Activated CD8-positive, alpha-beta memory T cell treated with anti-CD3 and anti-CD28 coated beads, Interleukin-2, amount 50 U/mL, for 4 hours (primary cell): ENCODE data around the gene RBM44.
"Not testable (repeated sequence)": the region's sequence is repeated elsewhere in the genome, so short reads cannot be mapped to it uniquely, and the experiment has no call there.

Source experiments
- DNase-seq: peaks from one replicate; pipeline ENCODE4 v3.0.0-alpha.2; 2020

RBM44 gene

DNA sequence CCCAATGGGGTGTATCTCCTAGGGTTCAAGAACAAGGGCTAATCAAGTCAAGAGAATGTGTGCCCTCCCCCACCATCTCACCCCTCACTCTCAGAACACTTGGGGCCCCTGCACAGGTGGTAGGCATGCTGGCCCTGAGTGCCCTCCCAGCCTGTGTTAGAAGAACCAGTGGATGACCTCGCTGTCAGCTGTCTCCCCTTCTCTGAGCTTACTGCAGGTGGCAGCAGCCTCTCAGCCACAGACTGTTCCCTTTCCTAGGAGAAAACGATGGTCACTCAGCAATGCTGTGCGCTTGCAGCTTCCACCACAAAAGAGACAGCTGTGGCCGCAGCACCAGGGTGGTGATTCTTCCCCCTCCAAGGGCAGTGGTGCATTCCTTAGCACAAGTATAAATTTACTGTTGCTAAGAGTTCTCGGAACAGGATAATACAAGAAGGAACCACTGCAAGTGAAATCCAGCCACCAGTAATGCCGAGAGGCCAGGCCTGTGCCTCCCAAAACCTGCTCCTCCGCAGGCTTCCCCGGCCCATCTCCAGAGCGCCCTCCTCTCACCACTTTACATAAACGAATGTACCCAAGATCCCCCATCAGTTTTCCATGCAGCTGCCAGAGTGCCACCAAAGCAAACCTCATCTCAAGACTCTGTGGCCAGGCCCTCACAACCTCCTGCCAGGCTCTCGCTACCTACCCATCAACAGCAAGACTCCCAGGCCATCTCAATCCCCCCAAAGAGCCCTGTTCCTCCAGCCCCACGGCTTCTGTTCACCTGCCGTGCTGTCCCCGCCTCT lies 59.9 kb downstream of the RBM44 start:
- DNase-seq = no peak

DNA sequence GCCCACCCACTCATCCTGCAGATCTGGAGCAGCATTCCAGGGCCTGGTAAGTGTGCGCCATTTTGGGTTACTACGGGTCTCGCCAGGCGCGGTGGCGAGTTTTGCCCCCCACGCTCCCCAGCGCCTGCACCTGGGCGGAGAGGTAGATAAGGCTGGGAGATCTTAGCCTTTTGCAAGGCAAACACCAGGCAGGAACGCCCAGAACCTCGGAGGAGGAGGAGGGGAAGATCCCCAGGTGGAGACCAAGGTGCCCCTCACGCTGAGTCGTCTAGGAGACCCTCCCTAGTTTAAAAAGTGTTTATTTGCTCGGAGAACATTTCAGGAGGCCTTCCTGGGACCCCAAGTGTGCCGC lies 60.5 kb downstream of the RBM44 start:
- DNase-seq = no peak

DNA sequence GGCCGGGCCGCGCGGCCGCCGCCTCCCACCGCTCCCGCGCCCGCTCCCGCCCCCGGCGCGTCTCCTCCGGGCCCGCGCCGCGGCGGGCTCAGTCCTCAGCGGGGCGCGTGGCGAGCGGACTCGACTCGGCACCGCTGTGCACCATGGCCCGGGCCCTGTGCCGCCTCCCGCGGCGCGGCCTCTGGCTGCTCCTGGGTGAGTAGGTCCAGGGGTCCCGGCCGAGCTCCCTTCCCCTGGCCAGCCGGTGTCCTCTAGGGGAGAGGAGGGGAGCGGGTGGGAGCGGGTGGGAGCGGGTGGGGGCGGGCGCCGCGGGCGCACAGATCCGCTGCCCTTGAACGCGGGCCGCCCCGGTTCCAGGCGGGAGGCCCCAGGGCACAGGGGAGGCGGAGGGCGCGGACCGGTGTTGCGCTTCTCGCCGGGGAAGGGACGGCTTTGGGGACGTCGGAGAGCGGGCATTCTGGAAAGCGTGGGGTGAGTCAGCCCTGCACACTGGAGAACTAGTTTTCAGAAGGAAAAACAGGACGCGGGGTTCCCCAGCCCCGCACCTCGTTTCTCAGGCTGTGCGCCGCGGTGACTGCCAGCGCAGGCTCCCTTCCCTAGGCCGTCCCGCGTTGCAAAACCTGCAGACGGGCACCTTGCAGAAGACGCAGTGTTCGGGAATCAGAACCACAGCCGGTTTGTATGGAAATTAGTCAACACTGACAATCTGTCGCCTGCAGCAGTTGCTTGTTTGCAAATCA lies 61.1 kb downstream of the RBM44 start, which contains the start of gene RAMP1:
Gene RAMP1, plus strand, starts transcription at position 91 of the 740 bp plus-strand sequence. Its CDS starts 53 bp downstream, at position 144.
- DNase-seq = no peak

DNA sequence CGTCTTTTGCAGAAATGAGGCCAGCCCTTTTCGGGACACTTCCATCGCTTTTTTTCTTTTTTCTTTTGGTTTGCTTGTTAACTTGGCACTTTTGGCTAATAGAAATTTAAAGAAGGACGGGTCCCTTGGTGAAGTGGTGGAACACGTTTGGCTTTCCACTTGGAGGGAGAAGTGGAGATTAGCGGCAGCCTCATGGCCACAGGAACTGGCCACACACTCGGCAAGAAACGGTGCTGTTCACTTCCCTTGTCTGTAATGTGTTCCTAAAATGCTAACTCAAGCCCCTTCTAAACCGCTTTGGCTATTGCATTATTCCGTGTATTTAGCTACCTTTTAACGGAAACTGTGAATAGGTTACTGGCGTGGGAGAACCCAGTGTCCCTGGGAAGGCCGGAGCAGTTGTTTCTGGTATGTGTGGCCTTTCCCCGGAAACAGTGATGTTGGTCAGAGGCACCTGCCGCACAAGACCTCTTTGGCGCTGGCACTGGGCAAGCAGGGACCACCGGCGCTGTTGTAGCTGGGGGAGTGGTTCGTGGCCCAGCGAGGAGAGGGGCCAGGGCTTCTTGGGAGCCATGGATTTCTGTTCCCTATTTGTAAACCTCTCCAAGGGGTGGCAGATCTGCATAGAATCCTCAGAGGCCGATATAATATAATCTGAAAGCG lies 61.8 kb downstream of the RBM44 start:
- DNase-seq = no peak

DNA sequence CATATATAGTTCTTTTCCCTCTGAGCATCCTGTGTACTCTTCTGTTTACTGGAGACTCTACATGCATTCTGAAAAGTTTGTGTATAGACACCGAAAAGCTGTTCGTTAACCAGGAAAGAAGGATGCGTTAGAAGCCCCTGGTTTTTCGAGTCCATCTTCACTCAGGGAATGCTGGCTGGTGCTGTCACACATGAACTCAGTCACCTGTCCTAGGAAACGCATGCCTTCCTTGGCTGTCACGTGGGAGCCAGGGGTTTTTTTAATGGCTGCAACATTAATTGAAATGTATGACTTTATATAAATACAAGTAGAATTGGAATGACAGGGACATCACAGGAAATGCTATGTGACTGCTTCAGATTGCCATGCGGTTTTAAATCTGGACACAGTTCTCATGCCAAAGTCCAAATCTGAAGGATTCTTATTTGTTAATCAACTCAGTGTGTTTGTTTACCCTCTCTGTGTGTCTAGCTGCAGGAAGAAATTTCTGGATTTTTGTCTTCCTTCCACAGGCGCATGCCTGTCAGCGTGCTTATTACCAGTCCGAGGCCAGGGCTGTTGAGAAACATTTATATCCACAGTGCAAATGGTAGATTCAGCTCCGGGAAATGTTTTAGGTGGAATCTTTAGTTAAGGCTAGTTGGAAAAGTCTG lies 63.4 kb downstream of the RBM44 start:
- no peak for DNase-seq

DNA sequence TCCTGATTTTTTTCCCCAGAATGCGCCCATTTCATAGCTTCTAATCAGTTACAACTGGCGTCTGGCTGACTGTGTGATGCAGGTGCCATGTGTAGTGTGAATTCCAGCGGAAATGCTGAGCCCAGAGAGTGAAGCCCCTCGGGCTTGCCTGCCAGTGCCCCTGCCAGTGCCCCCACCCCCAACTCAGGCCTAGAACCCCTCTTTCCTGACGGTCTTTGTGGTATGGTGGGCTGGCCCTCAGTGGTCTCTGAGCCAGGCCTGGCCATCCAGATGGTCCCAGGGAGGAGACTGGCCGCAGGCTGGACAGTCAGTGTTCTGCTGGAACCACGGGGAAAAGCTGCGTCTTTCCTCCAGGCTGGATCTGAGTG lies 63.9 kb downstream of the RBM44 start:
- DNase-seq = no peak

DNA sequence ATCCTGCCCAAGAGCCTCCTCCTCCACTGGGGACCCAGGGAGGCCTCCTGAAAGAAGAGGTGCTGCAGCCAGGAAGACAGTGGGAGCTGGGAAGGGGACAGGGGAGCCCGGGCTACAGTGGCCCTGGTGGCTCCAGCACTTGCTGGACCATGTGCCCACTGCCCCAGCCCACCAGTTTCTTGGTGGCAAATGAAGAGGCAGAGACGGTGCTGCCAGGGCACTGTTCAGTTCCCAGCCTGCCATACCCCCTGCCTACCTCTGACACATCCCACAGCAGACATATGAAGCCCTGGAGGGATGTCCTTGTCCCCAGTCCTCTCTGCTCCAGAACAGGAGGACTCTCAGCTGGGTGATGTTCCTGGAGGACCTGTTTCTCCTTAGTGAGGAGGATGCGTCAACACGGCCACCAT lies 64.5 kb downstream of the RBM44 start:
- DNase-seq = no peak

DNA sequence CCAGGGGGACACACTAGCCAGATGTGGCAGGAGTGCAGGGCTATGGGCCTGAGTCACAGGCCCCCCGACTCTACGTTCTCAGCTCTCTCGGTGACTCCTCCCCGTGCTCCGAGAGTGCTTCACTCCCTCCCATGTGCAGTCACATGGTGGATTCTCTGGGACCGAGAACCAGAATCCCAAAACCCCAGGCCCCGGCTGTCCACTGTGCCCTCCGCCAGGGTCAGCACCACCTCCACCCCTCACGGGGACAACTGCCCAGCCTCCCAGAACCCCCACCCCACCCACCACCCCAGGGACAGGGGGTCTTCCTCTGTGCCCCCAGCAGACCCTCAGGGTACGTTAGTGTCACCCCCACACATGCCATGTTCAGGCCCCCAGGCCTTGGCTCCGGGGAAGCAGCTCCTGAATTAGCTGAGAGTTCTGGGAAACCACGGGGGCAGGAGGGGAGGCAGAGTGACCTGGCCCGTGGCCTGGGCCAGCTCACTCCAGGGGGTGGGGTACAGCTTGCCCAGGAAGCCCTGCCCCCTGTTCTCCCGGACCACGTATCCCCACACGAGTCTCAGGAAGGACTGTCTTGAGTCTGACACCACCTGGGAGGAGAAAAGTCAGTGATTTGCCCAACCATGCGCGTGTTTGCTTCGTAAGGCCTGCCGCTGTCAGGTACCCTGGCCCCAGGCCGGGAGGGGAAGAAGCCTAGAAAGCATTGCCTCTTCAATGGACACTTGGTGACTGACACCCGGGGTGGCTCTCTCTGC lies 65.3 kb downstream of the RBM44 start:
- no peak for DNase-seq

DNA sequence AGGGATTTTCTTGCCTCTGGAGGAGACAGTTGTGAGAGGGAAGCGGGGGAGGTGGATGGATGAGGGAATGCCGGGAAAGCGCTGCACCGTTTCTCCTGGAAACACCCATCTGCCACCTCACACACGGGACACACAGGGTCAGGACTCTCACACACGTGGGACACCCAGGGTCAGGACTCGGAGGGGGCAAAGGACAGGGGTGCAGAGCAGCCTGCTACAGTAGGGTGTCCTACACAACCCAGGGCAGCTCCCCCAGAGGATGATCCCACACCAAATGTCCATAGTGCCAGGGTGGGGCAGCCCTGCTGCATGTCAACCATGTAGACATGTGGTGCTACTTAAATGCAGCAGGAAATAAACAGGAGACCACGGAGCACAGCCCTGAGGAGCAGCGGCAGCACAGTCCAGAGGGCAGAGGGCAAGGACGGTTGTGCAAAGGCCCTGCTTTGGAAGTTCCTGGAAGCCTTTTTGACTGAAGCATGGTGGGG lies 65.9 kb downstream of the RBM44 start:
- DNase-seq = no peak

DNA sequence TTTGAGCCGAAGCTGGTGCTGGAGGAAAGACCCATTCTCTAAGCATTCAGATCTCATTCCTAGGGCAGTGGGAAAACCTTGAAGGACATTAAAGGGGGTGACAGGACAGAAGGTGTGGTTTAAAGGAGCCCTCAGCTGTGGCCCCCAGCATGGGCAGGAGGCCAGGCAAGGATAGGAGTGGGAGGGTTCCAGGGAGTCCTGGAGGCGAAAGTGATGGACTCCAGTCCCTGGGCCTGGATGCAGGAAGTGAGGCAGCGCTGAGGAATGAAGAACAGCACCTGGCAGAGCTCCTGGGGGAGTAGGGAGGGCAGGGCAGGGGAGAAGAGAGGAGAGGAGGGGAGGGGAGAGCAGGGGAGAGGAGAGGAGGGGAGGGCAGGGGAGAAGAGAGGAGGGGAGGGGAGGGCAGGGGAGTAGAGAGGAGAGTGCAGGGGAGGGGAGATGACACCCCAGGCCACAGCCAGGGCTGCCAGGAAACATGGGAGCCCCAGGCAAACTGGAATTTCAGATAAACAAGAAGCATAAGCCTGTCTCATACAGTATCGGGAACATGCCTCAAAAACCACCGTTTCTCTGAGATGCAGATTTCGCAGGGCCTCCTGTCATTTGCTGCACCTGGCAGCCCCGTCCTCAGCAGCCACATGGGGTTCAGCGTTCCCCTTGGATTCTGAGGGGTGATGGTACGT lies 66.5 kb downstream of the RBM44 start:
- DNase-seq = no peak

DNA sequence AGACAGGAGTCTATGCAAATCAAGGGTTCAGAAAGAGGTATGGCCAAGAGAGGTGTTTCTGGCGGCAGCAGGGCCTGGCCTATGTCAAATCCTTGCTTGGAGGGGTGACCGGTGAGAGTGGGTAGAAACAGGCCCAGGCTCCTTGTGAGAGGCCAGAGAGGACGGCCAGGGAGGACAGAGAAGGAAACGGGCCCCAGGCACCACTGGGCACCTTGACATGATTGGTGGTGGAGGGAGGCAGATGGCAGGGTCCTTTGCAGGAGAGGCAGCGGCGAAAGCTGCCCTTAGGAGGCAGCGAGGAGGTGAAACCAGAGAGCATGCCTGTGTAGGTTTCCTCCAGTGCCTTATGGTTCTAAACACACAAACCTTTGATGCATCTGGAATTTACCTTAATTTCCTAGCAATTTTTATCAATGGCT lies 67.1 kb downstream of the RBM44 start:
- DNase-seq = no peak

DNA sequence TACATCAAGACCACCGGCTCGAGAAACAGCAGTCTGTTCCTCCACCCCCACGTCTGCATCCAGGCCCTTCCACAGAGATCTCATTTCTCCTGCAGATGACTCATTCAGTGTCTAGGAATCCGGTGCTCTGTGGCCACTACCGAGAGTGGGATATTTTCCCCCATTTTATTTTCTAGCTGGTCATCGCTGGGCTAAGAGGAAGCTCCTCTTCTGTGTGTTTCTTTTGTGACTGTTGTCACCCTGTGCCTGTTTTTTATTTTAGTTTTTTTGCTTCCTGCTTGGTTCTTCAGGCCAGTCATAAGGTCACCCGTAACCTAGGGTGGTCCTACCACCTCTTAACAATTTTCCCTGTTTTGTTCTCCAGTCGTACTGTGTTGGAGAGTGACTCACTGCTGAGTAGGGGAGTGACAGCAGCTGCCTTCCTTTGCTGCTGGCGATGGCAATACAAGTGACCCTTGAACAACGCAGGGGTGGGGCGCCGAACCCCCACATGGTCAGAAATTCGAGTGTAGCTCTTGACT lies 67.6 kb downstream of the RBM44 start:
- DNase-seq = no peak

DNA sequence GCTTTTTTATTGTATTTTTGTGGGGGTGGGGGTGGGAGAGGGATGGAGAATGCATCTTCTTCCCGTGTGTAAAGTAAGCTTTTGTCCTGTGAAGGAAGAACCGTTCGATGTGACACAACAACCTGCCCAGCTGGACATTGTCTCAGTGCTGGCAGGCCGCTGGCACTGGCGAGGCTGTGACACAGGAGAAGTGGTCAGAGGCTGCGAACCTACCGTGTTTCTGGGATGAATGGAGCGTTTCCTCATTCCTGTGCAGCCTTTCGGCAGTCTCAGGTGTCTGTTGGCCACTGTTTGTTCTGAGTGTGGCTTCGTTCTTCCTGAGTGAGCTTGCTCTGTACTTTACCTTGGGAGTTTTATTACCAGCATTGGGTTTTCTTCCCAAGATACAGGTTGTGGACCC lies 68.9 kb downstream of the RBM44 start:
- no peak for DNase-seq

DNA sequence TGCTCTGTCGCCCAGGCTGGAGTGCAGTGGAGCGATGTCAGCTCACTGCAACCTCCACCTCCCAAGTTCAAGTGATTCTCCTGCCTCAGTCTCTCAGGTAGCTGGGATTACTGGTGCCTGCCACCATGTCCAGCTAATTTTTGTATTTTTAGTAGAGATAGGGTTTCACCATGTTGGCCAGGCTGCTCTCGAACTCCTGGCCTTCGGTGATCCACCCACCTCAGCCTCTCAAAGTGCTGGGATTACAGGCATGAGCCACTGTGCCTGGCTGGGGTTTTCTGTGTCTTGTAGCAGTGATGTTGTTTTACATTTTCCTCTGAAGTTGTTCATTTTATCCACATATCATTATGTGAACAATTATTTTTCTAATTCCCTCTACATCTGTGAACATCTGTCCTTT lies 69.5 kb downstream of the RBM44 start:
- DNase-seq = not testable (repeated sequence)

DNA sequence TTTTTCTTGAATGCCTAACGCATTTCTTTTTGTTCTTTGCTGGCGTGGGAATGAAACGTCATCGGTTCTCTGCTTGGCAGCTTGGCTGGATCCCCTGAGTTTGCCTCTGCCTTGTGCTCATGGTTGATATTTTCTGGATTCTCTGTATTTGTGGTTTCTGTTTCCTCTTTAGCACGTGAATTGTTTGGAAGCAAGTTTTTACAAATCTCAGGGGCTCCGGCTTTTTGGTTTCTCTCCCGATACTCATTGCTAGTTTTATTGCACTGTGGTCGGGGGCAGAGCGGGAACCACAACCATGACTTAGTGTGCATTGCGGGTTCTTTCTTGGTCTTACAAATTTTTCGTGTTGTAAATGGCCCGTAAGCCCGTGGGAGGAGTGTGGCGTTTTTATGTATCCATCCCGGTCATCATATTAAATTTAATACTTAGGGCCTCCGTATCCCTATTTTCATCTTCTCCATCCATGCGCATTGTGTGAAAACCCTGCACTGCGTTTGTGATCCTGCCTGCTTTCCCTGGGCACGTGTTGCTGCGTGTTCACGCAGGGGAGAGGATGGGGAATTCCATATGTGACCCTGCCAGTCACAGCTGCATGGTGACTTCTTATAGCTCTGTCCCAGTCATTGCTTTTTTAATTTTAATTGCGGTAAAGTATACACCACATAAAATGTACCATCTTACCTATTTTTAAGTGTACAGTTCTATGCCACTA lies 70.2 kb downstream of the RBM44 start:
- DNase-seq = no peak

DNA sequence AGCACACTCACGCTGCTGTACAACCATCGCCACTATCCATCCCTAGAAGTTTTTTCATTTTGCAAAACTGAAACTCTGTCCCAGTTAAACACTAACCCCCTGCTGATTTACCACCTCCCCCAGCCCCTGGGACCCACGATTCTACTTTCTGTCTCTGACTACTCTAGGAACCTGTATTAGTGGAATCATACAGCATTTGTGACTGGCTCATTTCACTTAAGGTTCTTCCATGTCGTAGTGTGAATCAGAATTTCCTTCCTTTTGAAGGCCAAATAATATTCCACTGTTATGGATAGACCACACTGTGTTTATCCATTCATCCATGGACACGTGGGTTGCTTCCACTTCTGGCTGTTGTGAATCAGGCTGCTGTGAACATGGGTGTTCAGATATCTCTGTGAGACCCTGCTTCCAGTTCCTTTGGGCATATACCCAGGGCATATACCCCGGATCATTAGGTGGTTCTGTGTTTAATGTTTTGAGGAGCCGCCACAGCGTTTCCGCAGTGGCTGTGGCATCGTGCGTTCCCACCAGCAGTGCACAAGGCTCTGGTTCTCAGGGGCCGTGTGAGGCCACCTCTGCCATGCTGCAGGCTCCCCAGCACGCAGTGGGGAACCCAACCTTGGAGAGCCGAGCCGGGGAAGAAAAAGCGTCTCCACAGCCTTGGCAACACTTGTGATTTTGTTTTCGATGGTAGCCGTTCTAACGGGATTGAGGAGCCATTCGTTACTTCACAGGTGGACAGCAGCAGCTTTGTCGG lies 70.9 kb downstream of the RBM44 start:
- DNase-seq = no peak

DNA sequence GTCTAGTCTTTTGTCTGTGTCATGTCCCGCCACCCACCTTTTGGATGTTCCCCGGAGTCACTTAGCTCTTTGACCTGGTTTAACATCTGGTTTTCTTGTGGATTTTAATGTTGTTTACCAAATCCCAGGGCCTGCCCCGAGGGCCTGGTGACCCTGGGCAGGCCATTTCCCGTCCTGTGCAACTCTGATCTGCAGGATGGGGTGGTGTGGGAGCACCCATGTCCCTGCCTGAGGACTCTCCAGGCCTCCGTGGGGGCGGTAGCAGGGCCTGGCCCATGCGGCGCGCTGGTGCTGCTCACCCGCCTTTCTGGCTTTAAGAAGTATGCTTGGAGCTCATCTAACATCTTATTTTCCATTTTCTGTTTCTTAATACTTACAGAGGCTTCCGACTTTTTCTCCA lies 71.5 kb downstream of the RBM44 start:
- no peak for DNase-seq

DNA sequence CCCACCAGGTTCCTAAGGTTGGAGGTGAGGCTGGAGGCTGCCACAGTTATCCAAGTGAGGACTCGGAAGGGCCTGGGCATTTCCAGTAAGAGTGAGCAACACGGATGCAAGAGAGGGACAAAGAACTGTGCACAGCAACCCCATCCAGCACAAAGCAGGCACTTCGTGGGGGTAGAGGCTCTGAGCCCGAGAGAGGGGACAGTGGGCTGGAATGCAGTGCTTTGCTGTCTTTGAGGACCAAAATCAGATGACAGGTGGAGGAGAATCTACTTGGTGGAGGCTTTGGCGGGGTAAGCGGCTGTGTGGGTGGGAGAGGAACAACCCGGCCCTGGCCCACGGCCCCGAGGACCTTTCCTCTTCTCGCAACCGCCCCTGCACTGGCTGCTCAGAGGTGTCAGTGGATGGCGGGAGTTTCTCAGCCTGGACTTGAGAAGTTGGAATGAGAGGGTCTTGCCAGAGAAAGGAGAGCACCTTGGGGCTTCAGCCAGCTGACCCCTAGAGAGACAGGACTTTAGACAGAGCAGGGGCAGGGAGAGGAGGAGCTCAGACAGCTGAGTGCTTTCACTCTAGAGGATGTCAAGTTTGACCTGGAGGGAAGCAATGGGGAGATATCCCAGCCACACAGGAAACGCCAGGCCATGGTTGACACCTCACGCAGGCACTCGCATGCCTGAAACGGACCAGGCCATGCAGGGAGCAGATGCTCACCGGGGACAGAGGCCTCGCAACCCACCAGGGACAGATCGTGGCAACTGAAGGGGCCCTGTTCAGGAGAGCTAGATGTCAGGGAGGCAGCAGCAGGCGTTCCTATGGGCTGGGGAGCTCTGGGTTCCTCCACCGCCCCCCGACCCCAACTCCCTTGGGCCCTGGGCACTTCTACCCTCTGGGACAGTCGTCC lies 72.4 kb downstream of the RBM44 start:
- DNase-seq = no peak
